HUES48 (cell line): ENCODE measurements around the gene CFLAR.
"Not testable (repeated sequence)": the region's sequence is repeated elsewhere in the genome, so short reads cannot be mapped to it uniquely, and the experiment has no call there.

Source experiments
- H3K27ac ChIP-seq: one replicate; pipeline ENCODE4 v1.7.0; 2013; ENCODE audit warnings: low read depth, low read length, inconsistent platforms
- H3K27me3 ChIP-seq: 2 replicates; pipeline ENCODE4 v1.6.1; 2013; ENCODE audit warnings: mild to moderate bottlenecking, low read length; ENCODE audit not compliant: control insufficient read depth, insufficient read depth
- H3K36me3 ChIP-seq: 2 replicates; pipeline ENCODE4 v1.6.1; 2013; ENCODE audit warnings: low read length; ENCODE audit not compliant: control insufficient read depth, insufficient read depth
- H3K4me1 ChIP-seq: 2 replicates; pipeline ENCODE4 v1.6.1; 2013; ENCODE audit warnings: mild to moderate bottlenecking, low read length; ENCODE audit not compliant: control insufficient read depth, insufficient read depth
- H3K4me3 ChIP-seq: 2 replicates; pipeline ENCODE4 v1.5.1; 2013; ENCODE audit warnings: mild to moderate bottlenecking, low read depth, low read length
- H3K9ac ChIP-seq: 2 replicates; pipeline ENCODE4 v1.6.1; 2013; ENCODE audit warnings: mild to moderate bottlenecking, low read depth, low read length, moderate library complexity
- H3K9me3 ChIP-seq: 2 replicates; pipeline ENCODE4 v1.6.1; 2013; ENCODE audit warnings: low read length; ENCODE audit not compliant: control insufficient read depth, insufficient read depth

CFLAR gene

GRCh38 chr2:201105759-201106158 lies 10.2 kb upstream of the CFLAR start:
- H3K9ac ChIP-seq = no peak overlapping the region
- no peak overlapping the region for H3K4me3 ChIP-seq
- no peaks in the 10 kb centered on the region for H3K27me3 ChIP-seq
- no peaks in the 10 kb centered on the region for H3K9me3 ChIP-seq
- no peaks in the 10 kb centered on the region for H3K4me1 ChIP-seq
- H3K36me3 ChIP-seq = no peaks in the 10 kb centered on the region
- H3K27ac ChIP-seq = no peak overlapping the region

GRCh38 chr2:201107624-201108023 lies 8.3 kb upstream of the CFLAR start:
- H3K27me3 ChIP-seq = no peaks in the 10 kb centered on the region
- H3K27ac ChIP-seq = no peak overlapping the region
- no peak overlapping the region for H3K9ac ChIP-seq

GRCh38 chr2:201108341-201108740 lies 7.6 kb upstream of the CFLAR start:
- H3K36me3 ChIP-seq = no peaks in the 10 kb centered on the region
- no peaks in the 10 kb centered on the region for H3K27me3 ChIP-seq
- no peak overlapping the region for H3K9ac ChIP-seq
- H3K4me1 ChIP-seq = no peaks in the 10 kb centered on the region
- H3K4me3 ChIP-seq = no peak overlapping the region
- H3K27ac ChIP-seq = no peak overlapping the region
- H3K9me3 ChIP-seq = no peaks in the 10 kb centered on the region

More at GRCh38 chr2:201107624-201108023, 8.3 kb upstream of the CFLAR start:
- Histone ChIP-seq H3K36me3 (no peaks in the 10 kb centered on the region), H3K4me3 (no peak overlapping the region), H3K4me1 (no peaks in the 10 kb centered on the region), H3K9me3 (no peaks in the 10 kb centered on the region)

GRCh38 chr2:201109186-201109585 lies 6.8 kb upstream of the CFLAR start:
- Histone ChIP-seq H3K4me3 (no peak overlapping the region), H3K9ac (no peak overlapping the region)

GRCh38 chr2:201110615-201111014 lies 5.3 kb upstream of the CFLAR start:
- Histone ChIP-seq H3K27ac (no peak overlapping the region), H3K27me3 (no peaks in the 10 kb centered on the region), H3K4me1 (no peaks in the 10 kb centered on the region), H3K4me3 (no peak overlapping the region), H3K36me3 (no peaks in the 10 kb centered on the region), H3K9me3 (no peaks in the 10 kb centered on the region), H3K9ac (no peak overlapping the region)

More at GRCh38 chr2:201109186-201109585, 6.8 kb upstream of the CFLAR start:
- Histone ChIP-seq H3K27ac (no peak overlapping the region), H3K27me3 (no peaks in the 10 kb centered on the region), H3K4me1 (no peaks in the 10 kb centered on the region), H3K36me3 (no peaks in the 10 kb centered on the region), H3K9me3 (no peaks in the 10 kb centered on the region)

- H3K4me3 ChIP-seq = no peak overlapping the region
Observed at GRCh38 chr2:201111096-201111495, 4.9 kb upstream of the CFLAR start.

GRCh38 chr2:201114350-201114749 lies 1.6 kb upstream of the CFLAR start:
- H3K36me3 ChIP-seq = no peaks in the 10 kb centered on the region
- H3K27me3 ChIP-seq = no peaks in the 10 kb centered on the region
- H3K27ac ChIP-seq = no peak overlapping the region
- no peaks in the 10 kb centered on the region for H3K9me3 ChIP-seq
- H3K4me3 ChIP-seq = no peak overlapping the region
- H3K4me1 ChIP-seq = peaks cover 19% of the 10 kb centered on the region
- no peak overlapping the region for H3K9ac ChIP-seq

More at GRCh38 chr2:201111096-201111495, 4.9 kb upstream of the CFLAR start:
- H3K4me1 ChIP-seq = no peaks in the 10 kb centered on the region
- no peaks in the 10 kb centered on the region for H3K27me3 ChIP-seq
- no peak overlapping the region for H3K9ac ChIP-seq
- H3K27ac ChIP-seq = no peak overlapping the region
- H3K36me3 ChIP-seq = no peaks in the 10 kb centered on the region
- no peaks in the 10 kb centered on the region for H3K9me3 ChIP-seq

GRCh38 chr2:201114846-201115245 lies 1.1 kb upstream of the CFLAR start:
- H3K27ac ChIP-seq = no peak overlapping the region
- H3K36me3 ChIP-seq = no peaks in the 10 kb centered on the region
- H3K9ac ChIP-seq = no peak overlapping the region
- no peaks in the 10 kb centered on the region for H3K9me3 ChIP-seq
- peaks cover 20% of the 10 kb centered on the region for H3K4me1 ChIP-seq
- H3K27me3 ChIP-seq = no peaks in the 10 kb centered on the region
- H3K4me3 ChIP-seq = no peak overlapping the region

- H3K36me3 ChIP-seq = no peaks in the 10 kb centered on the region
- peak overlapping the region; percentile 75 for H3K4me3 ChIP-seq
- peak overlapping the region; percentile 66 for H3K9ac ChIP-seq
- H3K27me3 ChIP-seq = no peaks in the 10 kb centered on the region
- H3K27ac ChIP-seq = peak overlapping the region; percentile 40
- H3K9me3 ChIP-seq = no peaks in the 10 kb centered on the region
- peaks cover 27% of the 10 kb centered on the region for H3K4me1 ChIP-seq
Observed at GRCh38 chr2:201116959-201117734, 1.2 kb downstream of the CFLAR start.

- H3K4me3 ChIP-seq = peak overlapping the region; percentile 75
- H3K36me3 ChIP-seq, H3K27me3 ChIP-seq, H3K27ac ChIP-seq, H3K9me3 ChIP-seq, H3K9ac ChIP-seq: not testable (repeated sequence)
- peaks cover 27% of the 10 kb centered on the region for H3K4me1 ChIP-seq
Observed at GRCh38 chr2:201117735-201118094, 1.8 kb downstream of the CFLAR start.

GRCh38 chr2:201118121-201118960 lies 2.4 kb downstream of the CFLAR start:
- no peaks in the 10 kb centered on the region for H3K27me3 ChIP-seq
- H3K4me3 ChIP-seq = peak overlapping the region; percentile 65
- H3K4me1 ChIP-seq = peaks cover 27% of the 10 kb centered on the region
- no peaks in the 10 kb centered on the region for H3K36me3 ChIP-seq
- H3K9ac ChIP-seq = peak overlapping the region; percentile 44; the same call in 1 of the 2 replicates
- H3K27ac ChIP-seq = peak overlapping the region; percentile 29
- no peaks in the 10 kb centered on the region for H3K9me3 ChIP-seq
